K562 (cell line): ENCODE data around the gene COX10. TPM values are rescaled to one million over a fixed set of nuclear protein-coding genes. Genes with fewer than 3 reads are reported as not detected.

Source experiments
- ATAC-seq: fragments of 200-7000 bp; cut with Tn5 transposase; 3 replicates; pipeline ENCODE4 v1.9.1; 2020; ENCODE audit warnings: moderate library complexity
- BruUV-seq: library from RNA; stranded (reverse); fragments of 400-500 nt; replicated peaks from 2 replicates; lab custom pipeline; 2021; lab: Mats Ljungman, UMichigan
- CTCF ChIA-PET: fragments of 300-600 bp; formaldehyde crosslinking; extraction: SDS; loops from one replicate; lab custom pipeline; 2021; ENCODE audit warnings: low intra/inter-chr PET ratio; lab: Yijun Ruan, JAX
- POLR2A ChIA-PET: fragments of 300-600, 350-650 bp; sonication (Branson Sonifier 250); formaldehyde crosslinking; extraction: SDS; loops from one replicate; lab custom pipeline; 2021; ENCODE audit warnings: antibody characterized with exemption, inconsistent platforms; lab: Yijun Ruan, JAX
- DNase-seq, 4 experiments: peaks; one replicate each; pipeline versions ENCODE4 v3.0.0 to v3.0.0-alpha.2; 2011 to 2018; ENCODE audit warnings: low spot score in 3 of 4, mixed read lengths in 3 of 4; ENCODE audit errors: extremely low read depth in 1 of 4
- FAIRE-seq: peaks from 2 replicates; lab custom pipeline; 2011; peaks lifted over from hg19 to GRCh38; lab: Jason Lieb, UNC
- H2AFZ ChIP-seq: 2 replicates; pipeline ENCODE4 v1.6.0; 2011; ENCODE audit warnings: low read depth, low read length, control low read depth, inconsistent platforms
- H3K27ac ChIP-seq: fragments of 200-600 bp; 3 replicates; pipeline ENCODE4 v1.8.0; 2011; ENCODE audit warnings: low read depth, mild to moderate bottlenecking, control low read depth, inconsistent platforms, low read length, moderate library complexity, mixed read lengths; ENCODE audit errors: extremely low read depth
- H3K27me3 ChIP-seq, 2 experiments: fragments of 300-600 bp in 1 of 2; 2 replicates in 1 of 2; 3 replicates in 1 of 2; pipeline versions ENCODE4 v1.6.0 to v1.8.0; 2011; ENCODE audit warnings: inconsistent platforms in 2 of 2, low read length in 2 of 2, mild to moderate bottlenecking in 1 of 2, mixed read lengths in 1 of 2, moderate library complexity in 1 of 2; ENCODE audit not compliant: control insufficient read depth in 2 of 2, insufficient read depth in 2 of 2
- H3K36me3 ChIP-seq: fragments of 300-600 bp; 3 replicates; pipeline ENCODE4 v1.8.0; 2011; ENCODE audit warnings: mild to moderate bottlenecking, low read length, inconsistent platforms; ENCODE audit not compliant: control insufficient read depth, insufficient read depth
- H3K4me1 ChIP-seq, 2 experiments: fragments of 200-600 bp in 1 of 2; replicated peaks in 1 of 2; 2 replicates in 1 of 2; 3 replicates in 1 of 2; pipeline versions ENCODE4 v1.5.1 to v1.8.0; 2011; ENCODE audit warnings: inconsistent platforms in 2 of 2, low read length in 2 of 2, mild to moderate bottlenecking in 1 of 2, mixed read lengths in 1 of 2, moderate library complexity in 1 of 2; ENCODE audit not compliant: control insufficient read depth in 2 of 2, insufficient read depth in 2 of 2
- H3K4me2 ChIP-seq: 2 replicates; pipeline ENCODE4 v1.6.1; 2011; ENCODE audit warnings: low read length, control low read depth, inconsistent platforms, mixed read lengths; ENCODE audit not compliant: insufficient read depth
- H3K4me3 ChIP-seq: fragments of 200-600 bp; sonication (generic), shearing (Covaris generic); 2 replicates; pipeline ENCODE4 v1.5.1; 2016; ENCODE audit warnings: control low read depth, inconsistent platforms
- H3K79me2 ChIP-seq: fragments of 200-600 bp; 3 replicates; pipeline ENCODE4 v1.8.0; 2011; ENCODE audit warnings: low read length, inconsistent platforms; ENCODE audit not compliant: control insufficient read depth, insufficient read depth
- H3K9ac ChIP-seq, 2 experiments: 2 replicates each; pipeline versions ENCODE4 v1.6.0 to v1.6.1; 2011; ENCODE audit warnings: low read depth in 2 of 2, low read length in 2 of 2, control low read depth in 1 of 2, inconsistent platforms in 1 of 2, mild to moderate bottlenecking in 1 of 2, mixed read lengths in 1 of 2; ENCODE audit not compliant: insufficient read depth in 1 of 2
- H3K9me1 ChIP-seq: one replicate; pipeline ENCODE4 v1.6.0; 2011; ENCODE audit warnings: inconsistent platforms, mild to moderate bottlenecking, low read length, moderate library complexity; ENCODE audit not compliant: control insufficient read depth, insufficient read depth
- H3K9me3 ChIP-seq: replicated peaks from 2 replicates; pipeline ENCODE4 v1.5.1; 2011; ENCODE audit warnings: low read depth, low read length, inconsistent platforms; ENCODE audit not compliant: control insufficient read depth, insufficient read depth
- H4K20me1 ChIP-seq: replicated peaks from 2 replicates; pipeline ENCODE4 v1.6.1; 2011; ENCODE audit warnings: low read length, inconsistent platforms, mixed read lengths; ENCODE audit not compliant: control insufficient read depth, insufficient read depth
- BDP1 ChIP-seq: IDR thresholded peaks from 3 replicates; pipeline ENCODE4 v1.6.1; 2011; ENCODE audit not compliant: insufficient read length, insufficient read depth
- ELF1 ChIP-seq: fragments of 200-800 bp; sonication (Bioruptor generic); IDR thresholded peaks from 2 replicates; pipeline ENCODE4 v1.6.1; 2016; ENCODE audit warnings: missing genetic modification characterization, missing compliant biosample characterization
- KDM1A ChIP-seq, 2 experiments: fragments of 450-650 bp; IDR thresholded peaks; 2 replicates each; pipeline ENCODE4 v1.6.1; 2016; ENCODE audit warnings: mild to moderate bottlenecking in 2 of 2
- MAFK ChIP-seq: IDR thresholded peaks from 2 replicates; pipeline ENCODE4 v1.6.1; 2011; ENCODE audit warnings: low read length, improper control_type of control experiment
- OTX1 ChIP-seq: fragments of 450-650 bp; formaldehyde crosslinking; IDR thresholded peaks from 2 replicates; pipeline ENCODE4 v1.4.0; 2022; ENCODE audit warnings: mild to moderate bottlenecking
- PRMT5 ChIP-seq: sonication (generic); formaldehyde crosslinking; IDR thresholded peaks from 2 replicates; pipeline ENCODE4 v1.5.0; 2020; ENCODE audit warnings: missing genetic modification reagents
- RCOR1 ChIP-seq, 2 experiments: IDR thresholded peaks; 2 replicates each; pipeline ENCODE4 v1.6.1; 2012; ENCODE audit warnings: low read depth in 2 of 2, low read length in 2 of 2, borderline replicate concordance in 1 of 2, improper control_type of control experiment in 1 of 2
- SMARCA5 ChIP-seq: fragments of 450-650 bp; IDR thresholded peaks from 2 replicates; pipeline ENCODE4 v1.6.1; 2016
- TCF7 ChIP-seq: sonication (generic); IDR thresholded peaks from 2 replicates; pipeline ENCODE4 v1.6.1; 2016; ENCODE audit warnings: antibody characterized with exemption, borderline replicate concordance
- TCF7L2 ChIP-seq: fragments of 150-350 bp; IDR thresholded peaks from 2 replicates; pipeline ENCODE4 v1.6.1; 2016; ENCODE audit warnings: low read depth, mild to moderate bottlenecking, low read length, moderate library complexity
- ZNF133 ChIP-seq: fragments of 250-450 bp; sonication (Bioruptor Pico); IDR thresholded peaks from 2 replicates; pipeline ENCODE4 v1.4.0; 2020; ENCODE audit warnings: mild to moderate bottlenecking
- WGBS: fragments of 100-300 bp; shearing (Covaris generic); methylation state at CpG from one replicate; pipeline ENCODE4 v1.1.6; 2016; ENCODE audit warnings: low coverage, mixed read lengths; ENCODE audit not compliant: insufficient coverage; ENCODE audit errors: missing lambda C conversion rate; 5-methylcytosine and 5-hydroxymethylcytosine counted together
- in situ Hi-C: fragments of 300-500 bp; cut with MboI; formaldehyde crosslinking; loops from 4 replicates; pipeline ENCODE4 v1.15.0; 2018; ENCODE audit warnings: inconsistent platforms, mixed read lengths
- intact Hi-C: fragments of 100-400 bp; cut with micrococcal nuclease; formaldehyde crosslinking; loops from 2 replicates; pipeline ENCODE4 v1.14.2; 2022
- polyA plus RNA-seq, 8 experiments: library from polyadenylated mRNA; depleted of rRNA in 4 of 8; stranded (reverse) in 5 of 8; unstranded in 3 of 8; fragments of >200 nt; fragmentation: Nextera tagmentation in 2 of 8; fragmentation: Illumina TruSeq in 1 of 8; extraction: Ambion mirVana in 2 of 8; extraction: Trizol in 1 of 8; gene quantifications; 2 replicates each; pipeline versions ENCODE4 v1.2.1 to v1.2.3, GENCODE V29; 2011 to 2014; ENCODE audit warnings: inconsistent platforms in 1 of 8, missing spikeins in 1 of 8
- total RNA-seq, 7 experiments: library from RNA; depleted of rRNA in 6 of 7; stranded (reverse); fragments of >200 nt in 6 of 7; fragmentation: Illumina TruSeq in 2 of 7; extraction: Trizol in 2 of 7; gene quantifications; 2 replicates each; pipeline versions ENCODE4 v1.2.1 to v1.2.3, GENCODE V29; 2011 to 2021; ENCODE audit warnings: low replicate concordance in 1 of 7
- TF ChIP-seq, protein P1 (sequence below): fragments of 250-450 bp; sonication (Bioruptor Pico); IDR thresholded peaks from 2 replicates; pipeline ENCODE4 v1.8.0; 2021; ENCODE audit warnings: moderate library complexity, mild to moderate bottlenecking, inconsistent platforms

Gene COX10
- total and polyA plus RNA-seq, 9 of the 15 experiments (the other 6 are each of a cell fraction or from before 2014, with no cell fraction given), result 10.3 to 26.4 (median 17.8) TPM

DNA sequence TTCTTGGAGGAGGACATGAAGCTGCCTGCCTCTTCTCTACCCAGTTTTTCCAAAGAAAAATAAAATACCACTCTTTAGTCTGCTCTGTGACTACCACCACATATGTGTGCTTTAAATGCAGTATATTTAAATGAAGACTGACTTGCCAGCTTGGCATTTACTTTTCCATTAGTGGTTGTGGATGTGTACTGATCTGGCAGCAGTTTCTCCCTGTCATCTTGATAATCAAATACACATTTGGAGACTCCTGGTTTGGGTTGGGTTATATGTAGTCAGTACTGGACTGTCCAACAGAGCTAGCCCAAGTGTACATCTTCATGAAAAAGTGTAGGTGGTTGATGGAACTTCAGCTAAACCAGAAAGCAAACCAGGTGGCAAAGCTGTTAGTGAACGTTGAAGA lies 19.9 kb downstream of the COX10 start:
- BruUV-seq, result no TSS peak
- DNase-seq (no peak), FAIRE-seq (no peak), ATAC-seq (no peak)
- Histone ChIP-seq H3K27me3 (no peaks in the 10 kb centered on the region), H3K9me1 (no peaks in the 10 kb centered on the region), H3K9me3 (no peaks in the 10 kb centered on the region), H2AFZ (no peak overlapping the region), H3K4me1 (no peaks in the 10 kb centered on the region), H3K4me3 (no peak overlapping the region), H3K79me2 (peaks cover 60% of the 10 kb centered on the region), H3K4me2 (no peak overlapping the region), H3K9ac (no peak overlapping the region), H3K36me3 (peaks cover 5% of the 10 kb centered on the region; the same call in 2 of the 3 replicates), H3K27ac (no peak overlapping the region), H4K20me1 (no peaks in the 10 kb centered on the region)
- CTCF ChIA-PET, result no interaction called here
- in situ Hi-C loops, result no loop called here
- WGBS, result 86% methylated on average over 1 of the region's 1 CpG
- POLR2A ChIA-PET, result no interaction called here
- intact Hi-C loops, result no loop called here
- TF ChIP-seq MAFK (no peak), SMARCA5 (no peak), OTX1 (CRISPR knock-in tag) (no peak), TCF7L2 (no peak), KDM1A (IDR thresholded peaks at IDR 0.05) (no peak), BDP1 (no peak), ZNF133 (CRISPR knock-in tag) (no peak), TCF7 (no peak), PRMT5 (CRISPR knock-in tag) (no peak), RCOR1 (IDR thresholded peaks at IDR 0.05; ENCODE audit: borderline replicate concordance in 1 of 2, low read depth in 2 of 2, low read length in 2 of 2) (no peak), ELF1 (tag) (no peak)
- TF ChIP-seq, protein P1, sequence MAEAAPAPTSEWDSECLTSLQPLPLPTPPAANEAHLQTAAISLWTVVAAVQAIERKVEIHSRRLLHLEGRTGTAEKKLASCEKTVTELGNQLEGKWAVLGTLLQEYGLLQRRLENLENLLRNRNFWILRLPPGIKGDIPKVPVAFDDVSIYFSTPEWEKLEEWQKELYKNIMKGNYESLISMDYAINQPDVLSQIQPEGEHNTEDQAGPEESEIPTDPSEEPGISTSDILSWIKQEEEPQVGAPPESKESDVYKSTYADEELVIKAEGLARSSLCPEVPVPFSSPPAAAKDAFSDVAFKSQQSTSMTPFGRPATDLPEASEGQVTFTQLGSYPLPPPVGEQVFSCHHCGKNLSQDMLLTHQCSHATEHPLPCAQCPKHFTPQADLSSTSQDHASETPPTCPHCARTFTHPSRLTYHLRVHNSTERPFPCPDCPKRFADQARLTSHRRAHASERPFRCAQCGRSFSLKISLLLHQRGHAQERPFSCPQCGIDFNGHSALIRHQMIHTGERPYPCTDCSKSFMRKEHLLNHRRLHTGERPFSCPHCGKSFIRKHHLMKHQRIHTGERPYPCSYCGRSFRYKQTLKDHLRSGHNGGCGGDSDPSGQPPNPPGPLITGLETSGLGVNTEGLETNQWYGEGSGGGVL (CRISPR knock-in tag), result no peak
